ENCODE data around the gene NOTCH1.

- TF ChIP-seq CTCF (IDR thresholded peaks at IDR 0.05; ENCODE audit: insufficient read depth, low read length, poor library complexity, severe bottlenecking) (no peak), EZH2phosphoT487 (conservative IDR thresholded peaks at IDR 0.05; ENCODE audit: low read length) (no peak)
These were observed at the start of gene NOTCH1 for GRCh38 chr9:136545965-136546696.
